Stimulated activated CD8-positive, alpha-beta memory T cell treated with anti-CD3 and anti-CD28 coated beads, Interleukin-4, amount 100 ng/mL, for 4 hours (primary cell): Measurements from ENCODE around the gene TSC2.

Experiments
- DNase-seq, 2 donors: peaks; one replicate each; pipeline ENCODE4 v3.0.0-alpha.2; 2020; ENCODE audit warnings: low read depth in 2 of 2, low spot score in 1 of 2

TSC2 gene

GRCh38 chr16:2047330-2048115 is at the start of gene TSC2, which contains the start of gene NTHL1:
TSS of gene TSC2 (plus strand) at chr16:2047985. CDS start at chr16:2048616, 631 bp downstream.
TSS of gene NTHL1 (minus strand) at chr16:2047834. CDS start at chr16:2047823, 11 bp downstream.
- DNase-seq = peak; percentile 81 to 89

GRCh38 chr16:1998360-1998835 is 49.4 kb upstream of the TSC2 start:
- DNase-seq = no peak

GRCh38 chr16:1998852-1999801 is 48.7 kb upstream of the TSC2 start:
- no peak for DNase-seq

- no peak for DNase-seq
Measured at GRCh38 chr16:1999866-2000514, 47.8 kb upstream of the TSC2 start.

- DNase-seq = no peak
Measured at GRCh38 chr16:2001035-2001434, 46.8 kb upstream of the TSC2 start.

- DNase-seq = no peak
Measured at GRCh38 chr16:2001456-2002355, 46.1 kb upstream of the TSC2 start.

- no peak for DNase-seq
Measured at GRCh38 chr16:2002406-2003230, 45.2 kb upstream of the TSC2 start.

- no peak for DNase-seq
Measured at GRCh38 chr16:2003231-2003826, 44.5 kb upstream of the TSC2 start.

- peak; percentile 62 to 65 for DNase-seq
Measured at GRCh38 chr16:2003827-2004641, 43.8 kb upstream of the TSC2 start.

GRCh38 chr16:2004795-2005517 is 42.8 kb upstream of the TSC2 start:
- DNase-seq = no peak

GRCh38 chr16:2005646-2006045 is 42.1 kb upstream of the TSC2 start:
- DNase-seq = no peak

GRCh38 chr16:2006317-2006716 is 41.5 kb upstream of the TSC2 start:
- DNase-seq = no peak

- no peak for DNase-seq
Measured at GRCh38 chr16:2007081-2007836, 40.5 kb upstream of the TSC2 start.

GRCh38 chr16:2008009-2008526 is 39.7 kb upstream of the TSC2 start:
- DNase-seq = no peak

GRCh38 chr16:2008631-2009163 is 39.1 kb upstream of the TSC2 start:
- no peak for DNase-seq

- DNase-seq = no peak
Measured at GRCh38 chr16:2009164-2009711, 38.5 kb upstream of the TSC2 start.
